Activated naive CD8-positive, alpha-beta T cell treated with anti-CD3 and anti-CD28 coated beads for 36 hours (primary cell): ENCODE measurements around the gene SMTNL1. TPM values are rescaled to one million over a fixed set of nuclear protein-coding genes. Genes with fewer than 3 reads are reported as not detected.

Experiments
- DNase-seq: peaks from one replicate; pipeline ENCODE4 v3.0.0; 2021
- H3K27ac Mint-ChIP-seq: one replicate; pipeline ENCODE4 v1.8.0; 2022; ENCODE audit warnings: mild to moderate bottlenecking, moderate library complexity, mixed read lengths
- H3K27me3 Mint-ChIP-seq: one replicate; pipeline ENCODE4 v1.8.0; 2022; ENCODE audit warnings: mild to moderate bottlenecking, mixed read lengths
- H3K36me3 Mint-ChIP-seq: one replicate; pipeline ENCODE4 v1.8.0; 2021; ENCODE audit warnings: mild to moderate bottlenecking, mixed read lengths
- H3K4me1 Mint-ChIP-seq: one replicate; pipeline ENCODE4 v1.8.0; 2021; ENCODE audit warnings: mixed read lengths
- H3K4me3 Mint-ChIP-seq: one replicate; pipeline ENCODE4 v1.8.0; 2022; ENCODE audit warnings: mild to moderate bottlenecking, moderate library complexity, mixed read lengths
- H3K9me3 Mint-ChIP-seq: one replicate; pipeline ENCODE4 v1.8.0; 2022; ENCODE audit warnings: mixed read lengths
- total RNA-seq, 2 experiments: library from RNA; stranded (reverse); gene quantifications; one replicate each; pipeline ENCODE4 v1.2.3, GENCODE V29; 2021

SMTNL1 gene
- total RNA-seq, 2 experiments from 2014 or later: not detected

- no peak overlapping the region for H3K27ac Mint-ChIP-seq
- no peak overlapping the region for H3K4me3 Mint-ChIP-seq
- no peaks in the 10 kb centered on the region for H3K27me3 Mint-ChIP-seq
- no peaks in the 10 kb centered on the region for H3K36me3 Mint-ChIP-seq
- no peaks in the 10 kb centered on the region for H3K4me1 Mint-ChIP-seq
- H3K9me3 Mint-ChIP-seq: no peaks in the 10 kb centered on the region
- no peak for DNase-seq
Observed at GRCh38 chr11:57584341-57584740, 46.9 kb downstream of the SMTNL1 start.

GRCh38 chr11:57585301-57585700 is 47.9 kb downstream of the SMTNL1 start:
- Mint-ChIP-seq H3K4me3 (no peak overlapping the region), H3K36me3 (no peaks in the 10 kb centered on the region), H3K4me1 (no peaks in the 10 kb centered on the region), H3K27ac (no peak overlapping the region), H3K9me3 (no peaks in the 10 kb centered on the region), H3K27me3 (no peaks in the 10 kb centered on the region)
- no peak for DNase-seq

GRCh38 chr11:57586711-57587245 is 49.4 kb downstream of the SMTNL1 start:
- H3K27ac Mint-ChIP-seq: no peak overlapping the region

GRCh38 chr11:57588046-57588710 is 50.8 kb downstream of the SMTNL1 start:
- Mint-ChIP-seq H3K27me3 (no peaks in the 10 kb centered on the region), H3K27ac (no peak overlapping the region), H3K4me3 (no peak overlapping the region), H3K36me3 (no peaks in the 10 kb centered on the region), H3K4me1 (no peaks in the 10 kb centered on the region), H3K9me3 (no peaks in the 10 kb centered on the region)
- DNase-seq: no peak

More at GRCh38 chr11:57586711-57587245, 49.4 kb downstream of the SMTNL1 start:
- no peaks in the 10 kb centered on the region for H3K4me1 Mint-ChIP-seq
- no peaks in the 10 kb centered on the region for H3K9me3 Mint-ChIP-seq
- no peaks in the 10 kb centered on the region for H3K27me3 Mint-ChIP-seq
- DNase-seq: no peak
- H3K36me3 Mint-ChIP-seq: no peaks in the 10 kb centered on the region
- H3K4me3 Mint-ChIP-seq: no peak overlapping the region

- Mint-ChIP-seq H3K36me3 (no peaks in the 10 kb centered on the region), H3K27me3 (peaks cover 33% of the 10 kb centered on the region), H3K4me3 (no peak overlapping the region), H3K9me3 (no peaks in the 10 kb centered on the region), H3K4me1 (no peaks in the 10 kb centered on the region), H3K27ac (no peak overlapping the region)
- no peak for DNase-seq
Observed at GRCh38 chr11:57596266-57596885, 59.0 kb downstream of the SMTNL1 start.

- H3K4me1 Mint-ChIP-seq: no peaks in the 10 kb centered on the region
- no peaks in the 10 kb centered on the region for H3K36me3 Mint-ChIP-seq
- no peak within 1 kb of the TSS for H3K27ac Mint-ChIP-seq
- no peaks in the 10 kb centered on the region for H3K9me3 Mint-ChIP-seq
- no peak for DNase-seq
- no peak within 1 kb of the TSS for H3K4me3 Mint-ChIP-seq
- peaks cover 33% of the 10 kb centered on the region for H3K27me3 Mint-ChIP-seq
Observed at GRCh38 chr11:57597461-57597915, 60.1 kb downstream of the SMTNL1 start, which contains the start of gene SERPING1. Gene SERPING1 (plus strand): TSS chr11:57597685. CDS start chr11:57598271, 586 bp downstream.

GRCh38 chr11:57597916-57598830 is 60.8 kb downstream of the SMTNL1 start:
- Mint-ChIP-seq H3K4me1 (no peaks in the 10 kb centered on the region), H3K4me3 (no peak overlapping the region), H3K9me3 (no peaks in the 10 kb centered on the region), H3K36me3 (no peaks in the 10 kb centered on the region), H3K27ac (no peak overlapping the region), H3K27me3 (peaks cover 33% of the 10 kb centered on the region)
- DNase-seq: no peak

GRCh38 chr11:57598831-57599155 is 61.4 kb downstream of the SMTNL1 start:
- Mint-ChIP-seq H3K36me3 (no peaks in the 10 kb centered on the region), H3K27ac (no peak overlapping the region), H3K4me3 (no peak overlapping the region), H3K9me3 (no peaks in the 10 kb centered on the region), H3K27me3 (peaks cover 33% of the 10 kb centered on the region), H3K4me1 (no peaks in the 10 kb centered on the region)
- no peak for DNase-seq

- H3K4me3 Mint-ChIP-seq: no peak overlapping the region
- no peaks in the 10 kb centered on the region for H3K36me3 Mint-ChIP-seq
- H3K27me3 Mint-ChIP-seq: peaks cover 30% of the 10 kb centered on the region
- no peak for DNase-seq
- no peak overlapping the region for H3K27ac Mint-ChIP-seq
- peaks cover 2% of the 10 kb centered on the region for H3K4me1 Mint-ChIP-seq
- no peaks in the 10 kb centered on the region for H3K9me3 Mint-ChIP-seq
Observed at GRCh38 chr11:57599381-57599780, 62.0 kb downstream of the SMTNL1 start.

Other genes starting within 250 kb of the SMTNL1 start
- gene TNKS1BP1, start 212.6 kb upstream of the SMTNL1 start, total RNA-seq: 10 to 100 TPM; 20.8 to 22.1 TPM
- gene SSRP1, start 201.7 kb upstream of the SMTNL1 start, total RNA-seq: 100 to 1,000 TPM; 318 to 332 TPM
- gene P2RX3, start 199.2 kb upstream of the SMTNL1 start, total RNA-seq: not detected
- gene PRG3, start 156.4 kb upstream of the SMTNL1 start, total RNA-seq: not detected
- gene PRG2, start 146.9 kb upstream of the SMTNL1 start, total RNA-seq: 1 to 10 TPM in 1 of 2 experiments, under 1 TPM in 1; 0.54 to 2.1 TPM
- 100 to 1,000 TPM; 331 to 348 TPM for gene SLC43A3, start 110.5 kb upstream of the SMTNL1 start, total RNA-seq
- gene RTN4RL2, start 77.1 kb upstream of the SMTNL1 start, total RNA-seq: under 1 TPM; 0.43 to 0.44 TPM
- gene SLC43A1, start 21.9 kb upstream of the SMTNL1 start, total RNA-seq: 10 to 100 TPM; 36.8 to 37.1 TPM
- gene TIMM10, start 6.8 kb upstream of the SMTNL1 start, total RNA-seq: 100 to 1,000 TPM; 134 to 137 TPM
- 100 to 1,000 TPM; 200 to 208 TPM for gene UBE2L6, start 30.1 kb downstream of the SMTNL1 start, total RNA-seq
- under 1 TPM; 0.41 to 0.68 TPM for gene SERPING1, start 60.1 kb downstream of the SMTNL1 start, total RNA-seq
- gene YPEL4, start 112.3 kb downstream of the SMTNL1 start, total RNA-seq: under 1 TPM; 0.38 to 0.56 TPM
- 10 to 100 TPM; 22.0 to 22.2 TPM for gene CLP1, start 120.2 kb downstream of the SMTNL1 start, total RNA-seq
- 10 to 100 TPM; 74.0 to 78.6 TPM for gene ZDHHC5, start 130.5 kb downstream of the SMTNL1 start, total RNA-seq
- gene MED19, start 174.6 kb downstream of the SMTNL1 start, total RNA-seq: 10 to 100 TPM; 13.8 to 14.9 TPM
- gene TMX2, start 175.0 kb downstream of the SMTNL1 start, total RNA-seq: 10 to 100 TPM; 94.9 to 99.1 TPM
- gene SELENOH, start 203.9 kb downstream of the SMTNL1 start, total RNA-seq: 100 to 1,000 TPM; 255 to 290 TPM
- not detected for gene BTBD18, start 214.2 kb downstream of the SMTNL1 start, total RNA-seq
- 1 to 10 TPM; 6.4 to 8.2 TPM for gene CTNND1, start 224.2 kb downstream of the SMTNL1 start, total RNA-seq